HUES64 (cell line): ENCODE data around the gene PORCN. TPM values are rescaled to one million over a fixed set of nuclear protein-coding genes. Genes with fewer than 3 reads are reported as not detected.
A peak's percentile ranks its signal among the peaks of the same experiment; 100 is the strongest.

ENCODE experiments used
- H3K27ac ChIP-seq: 2 replicates; pipeline ENCODE4 v1.7.0; 2013; ENCODE audit warnings: low read depth, low read length, inconsistent platforms
- H3K27me3 ChIP-seq: 2 replicates; pipeline ENCODE4 v1.6.1; 2013; ENCODE audit warnings: mild to moderate bottlenecking, low read length; ENCODE audit not compliant: insufficient read depth
- H3K36me3 ChIP-seq: 2 replicates; pipeline ENCODE4 v1.6.1; 2013; ENCODE audit warnings: mild to moderate bottlenecking, low read length; ENCODE audit not compliant: insufficient read depth
- H3K4me1 ChIP-seq: 2 replicates; pipeline ENCODE4 v1.6.1; 2013; ENCODE audit warnings: mild to moderate bottlenecking, low read length, moderate library complexity; ENCODE audit not compliant: insufficient read depth
- H3K4me3 ChIP-seq: 2 replicates; pipeline ENCODE4 v1.5.1; 2013; ENCODE audit warnings: mild to moderate bottlenecking, low read length, moderate library complexity
- H3K9ac ChIP-seq: 2 replicates; pipeline ENCODE4 v1.6.1; 2013; ENCODE audit warnings: mild to moderate bottlenecking, low read depth, low read length
- H3K9me3 ChIP-seq: 2 replicates; pipeline ENCODE4 v1.6.1; 2013; ENCODE audit warnings: low read depth, low read length; ENCODE audit not compliant: insufficient read depth
- WGBS: fragments of 150-250, 120-280 bp; methylation state at CpG from one replicate; pipeline ENCODE4 v1.1.7; 2013; ENCODE audit warnings: missing lambda C conversion rate; 5-methylcytosine and 5-hydroxymethylcytosine counted together
- polyA plus RNA-seq, 2 experiments: library from polyadenylated mRNA; stranded (reverse); fragments of 50-300 nt; gene quantifications; one replicate each; pipeline ENCODE4 v1.2.3, GENCODE V29; 2013

PORCN gene
- polyA plus RNA-seq (2013, experiment 1 of 2), result 10.4 TPM
- polyA plus RNA-seq (2013, experiment 2 of 2), result 11.5 TPM

DNA sequence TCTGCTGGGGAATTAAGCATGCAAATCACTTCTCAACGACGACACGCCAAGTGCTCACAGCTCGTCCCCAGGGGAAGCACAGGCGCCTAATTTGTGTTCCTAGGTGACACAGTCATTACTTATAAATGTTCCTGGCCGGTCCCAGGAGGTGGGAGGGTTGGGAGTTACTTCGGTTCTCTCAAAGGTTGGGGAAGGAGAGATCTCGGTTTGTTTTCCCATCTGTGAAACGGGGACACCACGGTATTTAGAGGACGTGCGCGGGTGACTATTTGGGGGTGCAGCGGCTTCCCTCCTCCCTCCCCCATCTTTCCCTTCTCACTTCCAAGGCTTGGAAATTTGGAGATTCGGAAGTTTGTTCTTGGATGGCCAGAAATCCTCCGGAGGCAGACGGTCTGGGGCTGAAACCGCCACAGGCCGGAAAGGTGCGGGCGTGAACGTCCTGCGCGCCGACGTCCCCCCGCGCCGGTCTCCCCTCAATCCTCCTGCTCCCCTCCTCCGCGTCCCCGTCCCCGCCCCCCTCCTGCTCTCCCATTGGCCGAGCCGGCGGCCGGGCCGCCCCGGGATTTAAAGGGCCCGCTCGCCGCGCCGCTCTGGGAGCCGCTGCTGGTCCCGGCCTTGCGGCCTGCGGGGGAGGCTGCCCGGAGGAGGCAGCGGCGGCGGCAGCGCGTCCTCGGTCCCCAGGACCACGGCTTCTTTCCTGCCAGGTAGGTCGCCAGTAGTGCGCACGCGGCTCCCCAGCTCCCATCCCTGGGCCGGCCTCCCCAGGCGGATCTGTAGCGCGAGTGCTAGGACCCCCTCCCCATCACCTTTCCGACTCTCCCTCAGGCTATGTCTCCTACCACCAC, at the start of gene PORCN:
TSS of gene PORCN (plus strand) at position 593 of the 845 bp plus-strand sequence. CDS start 829 bp downstream, outside the sequence.
- peak within 1 kb of the TSS; percentile 84 for H3K9ac ChIP-seq
- 0 out of 2 replicates have a peak, but pooled peaks cover 2% of the 10 kb centered on the region for H3K36me3 ChIP-seq
- no peak within 1 kb of the TSS; the same call in 1 of the 2 replicates for H3K27ac ChIP-seq
- H3K4me1 ChIP-seq, result no peaks in the 10 kb centered on the region
- H3K4me3 ChIP-seq, result peak within 1 kb of the TSS; percentile 95
- H3K27me3 ChIP-seq, result no peaks in the 10 kb centered on the region
- no peaks in the 10 kb centered on the region for H3K9me3 ChIP-seq
- WGBS, result under 1% methylated on average over 52 of the region's 65 CpGs

DNA sequence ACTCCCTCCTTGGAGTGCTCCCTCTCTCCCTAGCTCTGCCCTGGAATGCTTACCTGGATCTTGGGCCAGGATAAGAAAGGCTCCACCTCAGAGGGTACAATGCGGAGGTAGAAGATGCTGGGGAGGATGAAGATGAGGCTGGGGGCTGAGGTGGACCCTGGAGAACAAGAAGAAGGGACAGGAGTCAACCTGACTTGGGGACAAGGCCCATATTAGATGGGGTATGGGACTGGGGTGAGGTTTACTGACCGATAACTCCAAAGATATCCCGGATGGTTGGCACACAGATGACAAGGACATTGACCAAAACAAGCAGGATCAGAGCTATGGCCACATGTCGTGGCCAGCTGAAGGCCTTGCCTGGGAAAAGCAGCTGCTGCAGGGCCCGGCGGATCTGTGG, 49.3 kb upstream of the PORCN start:
- Histone ChIP-seq H3K9me3 (no peaks in the 10 kb centered on the region), H3K4me3 (no peak overlapping the region), H3K36me3 (peaks cover 22% of the 10 kb centered on the region), H3K4me1 (no peaks in the 10 kb centered on the region), H3K9ac (no peak overlapping the region), H3K27me3 (no peaks in the 10 kb centered on the region), H3K27ac (no peak overlapping the region)
- whole genome bisulfite sequencing, result 95% methylated on average over 6 of the region's 6 CpGs

DNA sequence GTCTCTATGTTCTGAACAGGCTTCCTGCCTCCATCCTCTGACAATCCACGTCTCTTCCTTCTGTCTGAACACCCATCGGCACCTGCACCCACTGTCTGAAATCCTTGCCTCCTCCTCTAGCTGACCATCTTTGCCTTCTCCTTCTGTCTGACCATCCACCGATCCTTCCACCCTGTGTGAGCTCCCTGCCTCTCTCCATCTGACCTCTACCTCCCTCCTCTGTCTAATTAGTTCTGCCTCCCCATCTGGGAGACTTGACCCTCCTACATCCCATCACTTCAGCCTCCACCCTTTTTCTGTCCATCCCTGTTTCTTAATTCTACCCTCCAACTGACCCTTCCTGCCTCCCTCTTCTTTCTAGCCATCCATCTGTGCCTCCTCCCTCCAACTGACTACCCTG, 48.8 kb upstream of the PORCN start:
- Histone ChIP-seq H3K9me3 (no peaks in the 10 kb centered on the region), H3K27me3 (no peaks in the 10 kb centered on the region), H3K27ac (no peak overlapping the region), H3K9ac (no peak overlapping the region), H3K4me1 (no peaks in the 10 kb centered on the region), H3K36me3 (peaks cover 24% of the 10 kb centered on the region), H3K4me3 (no peak overlapping the region)
- WGBS, result 93% methylated on average over 3 of the region's 3 CpGs

DNA sequence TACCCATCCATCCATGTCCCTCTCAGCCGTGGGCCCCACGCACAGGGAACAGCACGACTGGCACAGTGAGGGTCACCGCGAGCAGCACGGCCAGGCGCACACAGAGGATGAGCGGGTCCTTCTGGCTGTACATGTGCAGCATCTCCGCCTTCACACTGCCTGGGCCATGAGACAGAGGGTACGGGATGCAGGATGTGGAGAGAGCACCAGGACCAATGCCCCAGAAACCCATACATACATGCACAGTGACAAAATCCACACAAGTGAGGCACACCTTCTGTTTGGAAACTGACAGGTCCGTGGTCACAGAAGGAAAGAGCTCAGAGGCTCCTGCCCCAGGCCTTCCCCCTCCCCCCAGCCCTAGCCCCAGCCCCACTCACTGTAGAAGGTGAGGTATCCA, 48.2 kb upstream of the PORCN start:
- H3K4me1 ChIP-seq, result no peaks in the 10 kb centered on the region
- H3K4me3 ChIP-seq, result no peak overlapping the region
- no peak overlapping the region for H3K9ac ChIP-seq
- H3K36me3 ChIP-seq, result peaks cover 30% of the 10 kb centered on the region
- H3K9me3 ChIP-seq, result no peaks in the 10 kb centered on the region
- WGBS, result 95% methylated on average over 11 of the region's 11 CpGs
- no peak overlapping the region for H3K27ac ChIP-seq
- H3K27me3 ChIP-seq, result no peaks in the 10 kb centered on the region

DNA sequence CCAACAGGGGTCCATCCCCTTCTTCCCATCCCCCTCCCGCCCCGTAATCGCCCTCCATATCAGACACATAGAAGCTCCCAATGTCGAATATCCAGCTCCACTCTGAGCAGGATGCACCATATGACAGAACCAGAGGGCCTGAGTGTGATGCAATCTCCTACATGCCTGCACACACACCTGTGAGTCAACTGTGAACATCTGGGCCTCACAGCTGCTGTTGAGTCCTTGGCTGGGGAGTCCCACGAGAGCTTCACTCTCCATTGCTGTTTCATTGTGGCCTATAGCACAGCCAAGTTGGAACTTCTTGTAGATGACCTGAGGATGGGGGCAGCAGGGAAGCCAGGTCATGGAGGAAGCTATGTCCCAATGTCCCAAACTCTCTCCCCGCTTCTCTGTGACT, 47.0 kb upstream of the PORCN start:
- H3K9ac ChIP-seq, result no peak overlapping the region
- H3K27me3 ChIP-seq, result no peaks in the 10 kb centered on the region
- H3K9me3 ChIP-seq, result no peaks in the 10 kb centered on the region
- H3K27ac ChIP-seq, result no peak overlapping the region
- peaks cover 32% of the 10 kb centered on the region for H3K36me3 ChIP-seq
- no peak overlapping the region for H3K4me3 ChIP-seq
- H3K4me1 ChIP-seq, result no peaks in the 10 kb centered on the region
- 96% methylated on average over 5 of the region's 6 CpGs for WGBS

DNA sequence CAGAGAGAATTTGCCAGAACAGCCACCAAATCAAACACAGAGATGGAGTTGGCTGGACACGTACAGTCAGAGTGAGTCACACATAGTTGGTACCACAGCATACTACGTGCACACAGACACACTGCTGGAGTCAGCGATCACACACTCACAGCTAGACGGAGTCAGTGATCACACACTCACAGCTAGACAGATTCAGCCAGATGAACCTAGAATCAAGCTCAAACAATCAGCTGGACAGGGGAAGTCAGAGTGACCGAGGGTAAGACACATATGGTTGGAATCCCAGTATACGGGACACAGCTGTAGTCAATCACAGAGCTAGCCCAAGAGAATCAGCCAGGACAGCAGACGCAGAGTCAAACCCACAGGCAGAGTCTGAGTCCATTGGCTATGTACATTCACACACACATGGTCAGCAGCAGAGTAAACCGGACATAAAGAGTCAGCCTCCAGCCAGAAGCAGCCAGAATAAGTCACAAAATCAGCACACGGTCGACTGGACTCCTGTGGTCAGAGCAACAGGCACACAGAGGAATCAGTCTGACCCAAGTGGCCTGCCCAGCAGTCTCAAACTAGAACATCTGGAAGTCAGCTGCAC, 43.4 kb upstream of the PORCN start:
- H3K4me3 ChIP-seq, result no peak overlapping the region
- H3K9ac ChIP-seq, result no peak overlapping the region

DNA sequence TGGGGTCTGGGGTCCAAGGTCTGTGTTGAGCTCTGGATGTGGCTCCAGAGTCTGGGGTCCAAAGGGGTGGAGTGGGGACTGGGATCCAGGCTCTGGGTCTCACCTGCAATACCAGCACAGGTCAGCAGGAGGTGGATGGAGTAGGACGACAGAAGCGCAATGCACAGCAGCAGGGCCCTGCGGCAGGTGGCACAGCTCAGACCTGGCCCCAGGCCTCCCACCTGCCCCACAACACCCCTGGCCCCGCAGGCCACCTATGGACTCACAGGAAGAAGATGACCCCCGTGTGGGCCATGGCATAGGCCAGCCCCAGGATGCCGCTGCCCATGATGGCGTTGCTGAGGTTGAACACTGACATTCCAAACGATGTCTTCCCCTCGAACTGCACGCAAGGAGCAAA, 42.1 kb upstream of the PORCN start:
- peaks cover 19% of the 10 kb centered on the region for H3K36me3 ChIP-seq
- no peaks in the 10 kb centered on the region for H3K27me3 ChIP-seq
- no peaks in the 10 kb centered on the region for H3K9me3 ChIP-seq
- no peak overlapping the region for H3K27ac ChIP-seq
- 86% methylated on average over 10 of the region's 10 CpGs for WGBS
- H3K9ac ChIP-seq, result no peak overlapping the region
- H3K4me1 ChIP-seq, result peaks cover 2% of the 10 kb centered on the region; the same call in 1 of the 2 replicates
- no peak overlapping the region for H3K4me3 ChIP-seq

More for the DNA sequence above, 43.4 kb upstream of the PORCN start:
- Histone ChIP-seq H3K9me3 (no peaks in the 10 kb centered on the region), H3K27me3 (no peaks in the 10 kb centered on the region), H3K27ac (no peak overlapping the region), H3K4me1 (peaks cover 2% of the 10 kb centered on the region; the same call in 1 of the 2 replicates), H3K36me3 (peaks cover 28% of the 10 kb centered on the region)
- 93% methylated on average over 10 of the region's 10 CpGs for WGBS

DNA sequence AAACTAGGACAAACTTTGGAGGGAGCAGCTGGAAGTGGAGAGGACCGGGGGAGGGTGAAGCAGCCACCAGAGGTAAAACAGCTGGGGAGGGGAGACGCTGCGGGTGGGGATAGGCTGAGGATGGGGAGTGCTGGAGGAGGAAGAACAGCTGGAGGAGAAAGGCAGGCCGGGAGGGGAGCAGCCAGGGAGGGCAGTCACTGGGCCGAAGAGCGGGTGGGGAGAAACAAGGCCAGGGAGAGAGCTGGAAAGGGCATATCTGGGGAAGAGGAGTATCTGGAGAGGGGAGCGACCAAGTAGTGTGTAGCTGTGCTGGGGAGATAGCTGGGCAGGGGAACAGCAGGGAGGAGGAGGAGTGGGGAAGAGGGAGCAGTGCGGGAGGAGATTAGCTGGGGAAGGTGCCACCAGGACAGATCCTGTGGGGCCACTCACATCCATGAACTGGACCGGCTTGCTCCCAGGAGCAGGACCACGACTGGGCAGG, 41.5 kb upstream of the PORCN start:
- Histone ChIP-seq H3K4me1 (peaks cover 5% of the 10 kb centered on the region; the same call in 1 of the 2 replicates), H3K27me3 (no peaks in the 10 kb centered on the region), H3K36me3 (peaks cover 16% of the 10 kb centered on the region), H3K9ac (peak overlapping the region; percentile 52; the same call in 1 of the 2 replicates), H3K4me3 (peak overlapping the region; percentile 72), H3K9me3 (no peaks in the 10 kb centered on the region), H3K27ac (no peak overlapping the region)
- 21% methylated on average over 10 of the region's 10 CpGs for WGBS

DNA sequence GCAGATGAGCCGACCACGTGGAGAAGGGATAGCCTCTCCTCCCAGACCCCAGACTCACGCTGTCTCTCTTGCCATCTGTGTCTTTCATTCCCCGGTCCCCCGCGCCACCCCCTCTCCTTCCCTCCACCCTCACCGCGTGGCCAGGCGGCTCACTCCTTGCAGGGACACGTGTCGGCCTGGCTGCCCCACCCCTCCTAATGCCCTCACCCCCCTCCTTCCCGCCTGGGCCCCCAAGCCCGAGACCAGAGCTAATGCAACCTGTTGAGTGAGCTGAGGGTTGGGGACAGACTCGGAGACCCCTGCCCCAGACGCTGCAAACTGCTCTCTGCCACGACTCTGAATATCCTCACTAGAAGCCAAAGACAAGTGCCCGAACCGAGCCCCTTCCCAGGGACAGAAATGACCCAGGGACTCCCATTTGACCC, 40.5 kb upstream of the PORCN start:
- WGBS, result 3% methylated on average over 16 of the region's 18 CpGs
- Histone ChIP-seq H3K9ac (peak overlapping the region; percentile 64), H3K27me3 (no peaks in the 10 kb centered on the region), H3K27ac (no peak overlapping the region), H3K4me1 (peaks cover 14% of the 10 kb centered on the region; the same call in 1 of the 2 replicates), H3K4me3 (peak overlapping the region; percentile 72), H3K9me3 (no peaks in the 10 kb centered on the region), H3K36me3 (peaks cover 10% of the 10 kb centered on the region; the same call in 1 of the 2 replicates)

DNA sequence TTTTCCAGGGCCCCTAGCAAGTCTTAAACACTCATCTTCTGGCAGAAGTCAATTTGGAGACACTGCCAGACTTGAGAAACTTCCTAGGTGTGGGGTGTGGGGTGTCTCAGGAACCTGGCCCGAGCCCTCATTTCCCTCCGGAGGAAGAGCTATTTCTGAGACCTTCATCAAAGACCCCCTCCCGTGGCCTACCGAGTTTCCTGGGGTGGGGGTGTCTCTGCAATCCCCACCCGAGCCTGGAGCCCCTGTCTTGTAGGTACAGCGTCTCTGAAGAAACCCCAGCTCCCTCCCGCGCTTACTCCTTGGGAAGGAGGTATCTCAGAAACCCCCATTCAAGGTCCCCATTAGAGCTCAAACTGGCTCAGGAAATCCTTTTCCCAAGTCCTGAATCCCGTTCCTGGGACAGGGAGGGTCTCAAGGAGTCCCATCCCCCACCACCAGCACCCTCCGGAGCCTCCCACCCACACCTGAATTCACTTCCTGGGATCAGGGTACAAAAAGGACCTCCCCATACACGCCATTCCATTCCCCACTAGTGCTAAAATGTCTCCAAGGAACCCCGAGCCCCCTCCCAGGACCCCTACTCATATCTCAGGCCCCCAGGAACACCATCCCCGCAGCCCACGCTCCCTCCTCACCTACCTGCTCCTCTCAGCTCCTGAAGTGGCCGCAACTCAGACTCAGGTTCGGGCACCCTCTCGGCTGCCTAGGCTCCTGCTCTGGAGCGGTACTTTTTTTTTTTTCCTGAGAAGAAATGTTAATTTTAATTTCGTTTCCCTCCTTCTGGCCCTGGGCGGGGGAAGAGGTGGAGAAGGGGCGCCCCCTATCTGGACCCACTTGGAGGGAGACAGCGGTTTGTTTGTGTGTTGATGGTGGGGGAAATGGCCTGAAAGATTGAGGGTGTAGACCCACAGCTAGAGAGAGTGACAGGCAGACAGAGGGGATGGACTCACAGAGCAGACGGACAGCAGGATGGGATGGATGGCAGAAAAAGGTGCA, 39.8 kb upstream of the PORCN start:
- Histone ChIP-seq H3K9me3 (no peaks in the 10 kb centered on the region), H3K4me1 (peaks cover 21% of the 10 kb centered on the region; the same call in 1 of the 2 replicates), H3K9ac (peak overlapping the region; percentile 64), H3K27ac (no peak overlapping the region), H3K36me3 (peaks cover 10% of the 10 kb centered on the region; the same call in 1 of the 2 replicates), H3K4me3 (peak overlapping the region; percentile 72), H3K27me3 (no peaks in the 10 kb centered on the region)
- 4% methylated on average over 22 of the region's 23 CpGs for WGBS
